Neural crest cell (in vitro differentiated cells): ENCODE measurements around the gene GTPBP6. TPM values are rescaled to one million over a fixed set of nuclear protein-coding genes. Genes with fewer than 3 reads are reported as not detected.
"Not testable (repeated sequence)": the region's sequence is repeated elsewhere in the genome, so short reads cannot be mapped to it uniquely, and the experiment has no call there.

Experiments used
- DNase-seq: peaks from one replicate; pipeline ENCODE4 v3.0.0; 2021; ENCODE audit warnings: low read depth, mixed read lengths, low spot score
- H3K27ac Mint-ChIP-seq: one replicate; pipeline ENCODE4 v1.8.0; 2021; ENCODE audit warnings: mild to moderate bottlenecking, mixed read lengths; ENCODE audit not compliant: unreplicated experiment
- H3K27me3 Mint-ChIP-seq: 2 replicates; pipeline ENCODE4 v1.8.0; 2021; ENCODE audit warnings: low read depth, mild to moderate bottlenecking, mixed read lengths
- H3K36me3 Mint-ChIP-seq: 2 replicates; pipeline ENCODE4 v1.8.0; 2021; ENCODE audit warnings: low read depth, mild to moderate bottlenecking, mixed read lengths
- H3K4me1 Mint-ChIP-seq: 2 replicates; pipeline ENCODE4 v1.8.0; 2021; ENCODE audit warnings: mixed read lengths
- H3K4me3 Mint-ChIP-seq: one replicate; pipeline ENCODE4 v1.8.0; 2021; ENCODE audit warnings: mild to moderate bottlenecking, mixed read lengths
- H3K9me3 Mint-ChIP-seq: 2 replicates; pipeline ENCODE4 v1.8.0; 2021; ENCODE audit warnings: mixed read lengths
- total RNA-seq: library from RNA; stranded (reverse); gene quantifications from 2 replicates; pipeline ENCODE4 v1.2.1, GENCODE V29; 2021
- TF ChIP-seq, protein P1 (sequence below): fragments of 200-600 bp; sonication (generic); conservative IDR thresholded peaks from 2 replicates; pipeline ENCODE4 v1.5.0; 2021; ENCODE audit warnings: antibody characterized with exemption, mild to moderate bottlenecking

GTPBP6 gene
- total RNA-seq, 1 donor from 2014 or later = 81.9 TPM

- TF ChIP-seq, protein P1, sequence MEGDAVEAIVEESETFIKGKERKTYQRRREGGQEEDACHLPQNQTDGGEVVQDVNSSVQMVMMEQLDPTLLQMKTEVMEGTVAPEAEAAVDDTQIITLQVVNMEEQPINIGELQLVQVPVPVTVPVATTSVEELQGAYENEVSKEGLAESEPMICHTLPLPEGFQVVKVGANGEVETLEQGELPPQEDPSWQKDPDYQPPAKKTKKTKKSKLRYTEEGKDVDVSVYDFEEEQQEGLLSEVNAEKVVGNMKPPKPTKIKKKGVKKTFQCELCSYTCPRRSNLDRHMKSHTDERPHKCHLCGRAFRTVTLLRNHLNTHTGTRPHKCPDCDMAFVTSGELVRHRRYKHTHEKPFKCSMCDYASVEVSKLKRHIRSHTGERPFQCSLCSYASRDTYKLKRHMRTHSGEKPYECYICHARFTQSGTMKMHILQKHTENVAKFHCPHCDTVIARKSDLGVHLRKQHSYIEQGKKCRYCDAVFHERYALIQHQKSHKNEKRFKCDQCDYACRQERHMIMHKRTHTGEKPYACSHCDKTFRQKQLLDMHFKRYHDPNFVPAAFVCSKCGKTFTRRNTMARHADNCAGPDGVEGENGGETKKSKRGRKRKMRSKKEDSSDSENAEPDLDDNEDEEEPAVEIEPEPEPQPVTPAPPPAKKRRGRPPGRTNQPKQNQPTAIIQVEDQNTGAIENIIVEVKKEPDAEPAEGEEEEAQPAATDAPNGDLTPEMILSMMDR = no peak
- peaks cover 13% of the 10 kb centered on the region for H3K36me3 Mint-ChIP-seq
- peaks cover 22% of the 10 kb centered on the region for H3K4me1 Mint-ChIP-seq
- DNase-seq = peak; percentile 40
- peak within 1 kb of the TSS; percentile 89 for H3K27ac Mint-ChIP-seq
- no peaks in the 10 kb centered on the region for H3K9me3 Mint-ChIP-seq
- peaks cover 16% of the 10 kb centered on the region for H3K27me3 Mint-ChIP-seq
- peak within 1 kb of the TSS; percentile 93 for H3K4me3 Mint-ChIP-seq
Measured at GRCh38 chrX:281166-281999, 37.2 kb downstream of the GTPBP6 start, which contains the start of gene PLCXD1. Gene PLCXD1, plus strand, starts transcription at chrX:281381. Its CDS starts 2,807 bp downstream, at chrX:284188.

- peaks cover 13% of the 10 kb centered on the region for H3K36me3 Mint-ChIP-seq
- DNase-seq, H3K27ac Mint-ChIP-seq, H3K4me3 Mint-ChIP-seq, H3K9me3 Mint-ChIP-seq: not testable (repeated sequence)
- H3K27me3 Mint-ChIP-seq = peaks cover 19% of the 10 kb centered on the region
- H3K4me1 Mint-ChIP-seq = peaks cover 22% of the 10 kb centered on the region
Measured at GRCh38 chrX:280722-281121, 37.9 kb downstream of the GTPBP6 start.

DNA sequence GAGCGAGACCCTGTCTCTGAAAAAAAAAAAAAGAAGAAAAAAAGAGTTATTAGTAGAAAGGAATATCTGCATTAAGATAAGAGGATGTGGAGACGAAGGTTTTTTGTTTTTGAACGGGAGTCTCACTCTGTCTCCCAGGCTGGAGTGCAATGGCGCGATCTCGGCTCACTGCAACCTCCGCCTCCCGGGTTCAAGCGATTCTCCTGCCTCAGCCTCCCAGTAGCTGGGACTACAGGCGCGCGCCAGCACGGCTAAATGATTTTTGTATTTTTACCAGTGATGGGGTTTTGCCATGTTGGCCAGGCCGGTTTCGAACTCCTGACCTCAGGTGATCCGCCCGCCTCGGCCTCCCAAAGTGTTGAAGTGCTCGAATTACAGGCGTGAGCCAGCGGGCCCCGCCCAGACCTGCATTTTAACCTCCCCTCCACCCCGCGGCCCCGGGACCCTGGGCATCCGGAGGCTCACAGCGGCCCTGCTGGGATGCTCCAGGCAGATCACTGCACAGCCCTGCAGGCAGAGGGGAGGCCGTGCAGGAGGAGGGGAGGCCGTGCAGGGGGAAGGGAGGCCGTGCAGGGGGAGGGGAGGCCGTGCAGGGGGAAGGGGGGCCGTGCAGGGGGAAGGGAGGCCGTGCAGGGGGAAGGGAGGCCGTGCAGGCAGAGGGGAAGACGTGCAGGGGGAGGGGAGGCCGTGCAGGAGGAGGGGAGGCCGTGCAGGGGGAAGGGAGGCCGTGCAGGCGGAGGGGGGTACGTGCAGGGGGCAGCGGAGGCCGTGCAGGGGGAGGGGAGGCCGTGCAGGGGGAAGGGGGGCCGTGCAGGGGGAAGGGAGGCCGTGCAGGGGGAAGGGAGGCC lies 38.6 kb downstream of the GTPBP6 start:
- DNase-seq, H3K9me3 Mint-ChIP-seq, H3K27ac Mint-ChIP-seq, H3K36me3 Mint-ChIP-seq: not testable (repeated sequence)
- Mint-ChIP-seq H3K4me3 (peak overlapping the region; percentile 84), H3K4me1 (peaks cover 27% of the 10 kb centered on the region), H3K27me3 (peaks cover 21% of the 10 kb centered on the region)

DNA sequence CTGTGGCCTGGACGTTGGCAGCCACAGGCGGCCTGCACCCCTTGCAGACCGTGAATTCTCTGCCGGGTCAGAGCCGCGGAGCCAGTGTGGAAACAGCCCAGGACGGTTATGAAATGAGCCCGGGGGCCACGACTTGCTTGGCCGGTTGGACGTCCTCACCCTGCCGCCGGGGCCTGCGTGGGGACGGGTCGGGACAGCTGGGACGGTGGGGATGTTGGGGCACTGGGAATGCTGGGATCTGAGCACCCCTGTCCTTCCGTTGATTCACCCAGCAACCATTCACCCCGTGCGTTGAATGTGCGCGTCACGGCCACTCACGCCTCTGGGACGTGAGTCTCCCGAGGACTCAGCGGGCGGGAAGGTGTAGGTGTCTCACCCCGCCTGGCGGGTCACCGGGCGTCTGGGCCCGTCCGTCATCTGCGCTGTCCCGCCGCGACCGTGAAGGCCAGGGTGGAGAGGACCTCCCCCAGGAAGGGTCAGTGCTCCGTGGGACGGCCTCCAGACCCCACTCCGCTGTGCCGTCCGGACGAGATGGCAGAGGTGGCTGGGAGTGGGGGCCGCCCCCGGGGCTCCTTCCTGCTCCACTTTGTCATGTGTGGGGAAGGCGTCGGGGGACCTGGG lies 41.9 kb downstream of the GTPBP6 start:
- no peak overlapping the region for H3K27ac Mint-ChIP-seq
- TF ChIP-seq, protein P1 = no peak
- peaks cover 28% of the 10 kb centered on the region for H3K4me1 Mint-ChIP-seq

DNA sequence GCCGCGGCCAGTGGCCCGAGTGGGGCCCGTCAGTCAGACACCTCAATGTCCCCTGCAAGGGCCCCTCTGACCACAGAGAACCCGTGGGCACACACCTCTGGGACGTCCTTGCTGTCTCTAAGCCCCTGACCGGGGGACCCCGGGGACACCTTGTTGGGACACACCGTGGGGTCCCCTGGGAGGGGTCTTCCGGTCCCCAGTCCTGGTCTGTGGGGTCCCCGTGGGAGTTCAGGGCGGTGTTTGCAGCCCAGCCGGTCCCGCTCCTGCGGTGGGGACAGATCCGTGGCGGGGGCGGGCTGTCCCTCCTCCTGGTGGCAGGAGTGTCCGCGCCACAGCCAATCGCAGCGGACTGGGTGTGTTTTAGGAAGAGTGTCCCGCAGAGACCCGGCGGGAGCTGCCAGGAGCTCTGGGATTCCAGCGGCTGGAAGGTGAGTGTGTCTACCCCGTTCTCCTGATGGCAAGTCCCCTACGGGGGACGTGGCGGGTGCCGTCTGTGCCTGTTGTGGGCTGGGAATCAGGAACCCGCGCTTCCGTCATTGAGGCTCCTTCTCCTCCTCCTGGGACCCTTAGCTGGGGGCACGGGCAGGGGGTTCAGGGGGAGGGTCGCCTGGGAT lies 42.5 kb downstream of the GTPBP6 start:
- no peak for DNase-seq
- Mint-ChIP-seq H3K36me3 (no peaks in the 10 kb centered on the region), H3K9me3 (no peaks in the 10 kb centered on the region), H3K4me1 (peaks cover 22% of the 10 kb centered on the region), H3K27me3 (peaks cover 21% of the 10 kb centered on the region), H3K4me3 (peak overlapping the region; percentile 73), H3K27ac (no peak overlapping the region)
- TF ChIP-seq, protein P1 = no peak

More for the DNA sequence above, 41.9 kb downstream of the GTPBP6 start:
- no peak for DNase-seq
- Mint-ChIP-seq H3K27me3 (peaks cover 21% of the 10 kb centered on the region), H3K36me3 (no peaks in the 10 kb centered on the region), H3K4me3 (peak overlapping the region; percentile 73), H3K9me3 (no peaks in the 10 kb centered on the region)

DNA sequence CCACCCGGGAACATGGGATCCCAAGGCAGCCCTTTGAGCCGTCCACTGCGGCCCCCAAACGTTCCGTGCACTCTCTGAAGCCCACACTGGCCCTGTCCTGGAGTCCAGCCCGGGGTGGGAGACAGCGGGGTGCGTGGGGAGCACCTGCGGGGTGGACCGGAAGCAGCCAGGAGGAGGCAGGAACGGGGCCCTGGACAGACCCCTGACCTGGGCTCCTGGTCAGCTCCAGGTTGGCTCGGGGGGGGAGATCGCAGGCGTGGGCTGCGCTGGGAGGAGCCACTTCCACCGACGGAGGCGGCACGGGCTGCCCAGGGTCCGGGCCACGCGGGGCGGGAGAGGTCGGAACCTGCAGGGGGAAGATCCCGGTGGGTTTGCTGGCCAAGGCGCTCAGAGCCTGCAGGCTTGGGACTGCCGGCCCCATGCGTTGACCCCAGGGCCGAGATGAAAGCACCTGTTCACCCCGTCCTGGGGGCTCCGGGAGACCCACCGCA lies 43.1 kb downstream of the GTPBP6 start:
- H3K36me3 Mint-ChIP-seq = no peaks in the 10 kb centered on the region
- H3K27me3 Mint-ChIP-seq = peaks cover 21% of the 10 kb centered on the region
- H3K27ac Mint-ChIP-seq = no peak overlapping the region
- TF ChIP-seq, protein P1 = no peak
- H3K9me3 Mint-ChIP-seq = no peaks in the 10 kb centered on the region
- H3K4me1 Mint-ChIP-seq = peaks cover 22% of the 10 kb centered on the region
- DNase-seq = no peak
- H3K4me3 Mint-ChIP-seq = peak overlapping the region; percentile 87
